Brain microvascular endothelial cell (primary cell): Measurements from ENCODE around the gene USP3.

Source experiments
- DNase-seq: peaks from one replicate; pipeline ENCODE4 v3.0.0-alpha.2; 2020
- H3K27ac ChIP-seq: fragments of 250-450 bp; sonication (Bioruptor Pico); 2 replicates; pipeline ENCODE4 v1.5.1; 2020; ENCODE audit warnings: mild to moderate bottlenecking, moderate library complexity
- H3K27me3 ChIP-seq: fragments of 250-450 bp; sonication (Bioruptor Pico); replicated peaks from 2 replicates; pipeline ENCODE4 v1.5.1; 2020; ENCODE audit warnings: mild to moderate bottlenecking
- H3K36me3 ChIP-seq: fragments of 250-450 bp; sonication (Bioruptor Pico); replicated peaks from 2 replicates; pipeline ENCODE4 v1.5.1; 2020; ENCODE audit warnings: mild to moderate bottlenecking
- H3K4me3 ChIP-seq: 2 replicates; pipeline ENCODE4 v1.5.1; 2011; ENCODE audit warnings: low read depth, mild to moderate bottlenecking, control low read depth, low read length, moderate library complexity
- CTCF ChIP-seq: IDR thresholded peaks from 2 replicates; pipeline ENCODE4 v1.5.1; 2011; ENCODE audit warnings: low read depth, mild to moderate bottlenecking, moderate library complexity, low read length, control low read depth, inconsistent platforms; ENCODE audit errors: missing control alignments
- in situ Hi-C: cut with HindIII; loops from 2 replicates; pipeline ENCODE4 v1.10.0; 2017; ENCODE audit warnings: low sequenced_read_pairs, low pct_ligation_motif_present

Gene USP3

GRCh38 chr15:63556736-63557135 is 52.3 kb downstream of the USP3 start:
- TF ChIP-seq CTCF, result no peak
- no peaks in the 10 kb centered on the region for H3K27me3 ChIP-seq
- H3K36me3 ChIP-seq, result peaks cover 17% of the 10 kb centered on the region
- H3K27ac ChIP-seq, result no peak overlapping the region
- in situ Hi-C loops, result no loop called here
- H3K4me3 ChIP-seq, result no peak overlapping the region
- no peak for DNase-seq

- in situ Hi-C loops, result no loop called here
- H3K27ac ChIP-seq, result no peak overlapping the region
- DNase-seq, result no peak
- H3K27me3 ChIP-seq, result no peaks in the 10 kb centered on the region
- no peak overlapping the region for H3K4me3 ChIP-seq
- no peak for TF ChIP-seq CTCF
- peaks cover 30% of the 10 kb centered on the region for H3K36me3 ChIP-seq
These were observed 55.4 kb downstream of the USP3 start for GRCh38 chr15:63559753-63560152.

GRCh38 chr15:63560741-63561448 is 56.5 kb downstream of the USP3 start:
- in situ Hi-C loops, result no loop called here
- Histone ChIP-seq H3K4me3 (no peak overlapping the region), H3K27ac (no peak overlapping the region), H3K36me3 (peaks cover 30% of the 10 kb centered on the region), H3K27me3 (no peaks in the 10 kb centered on the region)
- TF ChIP-seq CTCF, result no peak
- no peak for DNase-seq

GRCh38 chr15:63564093-63564492 is 59.7 kb downstream of the USP3 start:
- TF ChIP-seq CTCF, result no peak
- Histone ChIP-seq H3K4me3 (no peak overlapping the region), H3K27me3 (no peaks in the 10 kb centered on the region), H3K36me3 (peaks cover 33% of the 10 kb centered on the region), H3K27ac (no peak overlapping the region)
- no peak for DNase-seq
- in situ Hi-C loops, result no loop called here

- no peaks in the 10 kb centered on the region for H3K27me3 ChIP-seq
- H3K27ac ChIP-seq, result no peak overlapping the region
- peaks cover 40% of the 10 kb centered on the region for H3K36me3 ChIP-seq
- in situ Hi-C loops, result no loop called here
- no peak for TF ChIP-seq CTCF
- no peak overlapping the region for H3K4me3 ChIP-seq
- DNase-seq, result no peak
These were observed 61.3 kb downstream of the USP3 start for GRCh38 chr15:63565536-63566186.
